NCI-H748 (cell line): ENCODE measurements around the gene TDRD10.
A peak's percentile ranks its signal among the peaks of the same experiment; 100 is the strongest.

Experiments
- DNase-seq: peaks from one replicate; lab custom pipeline; 2025; ENCODE audit not compliant: unreplicated experiment; lab: John Stamatoyannopoulos, UW

TDRD10 gene

GRCh38 chr1:154502066-154502743 is at the start of gene TDRD10, which contains the start of gene SHE:
Gene TDRD10, plus strand, starts transcription at chr1:154502219. Its CDS starts 4,685 bp downstream, at chr1:154506904.
Gene SHE, minus strand, starts transcription at chr1:154502412. Its CDS starts 386 bp downstream, at chr1:154502026.
- DNase-seq = peak; percentile 51

- DNase-seq = no peak
Measured at GRCh38 chr1:154453161-154453560, 48.9 kb upstream of the TDRD10 start.

- DNase-seq = no peak
Measured at GRCh38 chr1:154453574-154454352, 48.3 kb upstream of the TDRD10 start.

GRCh38 chr1:154454386-154455120 is 47.5 kb upstream of the TDRD10 start:
- no peak for DNase-seq

GRCh38 chr1:154456631-154457030 is 45.4 kb upstream of the TDRD10 start:
- DNase-seq = no peak

GRCh38 chr1:154459080-154459479 is 42.9 kb upstream of the TDRD10 start:
- no peak for DNase-seq

GRCh38 chr1:154460695-154461260 is 41.2 kb upstream of the TDRD10 start:
- DNase-seq = no peak

GRCh38 chr1:154463512-154463990 is 38.5 kb upstream of the TDRD10 start:
- no peak for DNase-seq

- DNase-seq = no peak
Measured at GRCh38 chr1:154465621-154466195, 36.3 kb upstream of the TDRD10 start.

- DNase-seq = no peak
Measured at GRCh38 chr1:154466206-154466605, 35.8 kb upstream of the TDRD10 start.

GRCh38 chr1:154466921-154467417 is 35.0 kb upstream of the TDRD10 start:
- no peak for DNase-seq

- no peak for DNase-seq
Measured at GRCh38 chr1:154467434-154468102, 34.5 kb upstream of the TDRD10 start.

GRCh38 chr1:154468535-154469250 is 33.3 kb upstream of the TDRD10 start:
- DNase-seq = no peak

GRCh38 chr1:154469844-154470560 is 32.0 kb upstream of the TDRD10 start:
- peak; percentile 21 for DNase-seq

- DNase-seq = no peak
Measured at GRCh38 chr1:154471304-154471703, 30.7 kb upstream of the TDRD10 start.

GRCh38 chr1:154474802-154475201 is 27.2 kb upstream of the TDRD10 start:
- DNase-seq = no peak

GRCh38 chr1:154476791-154477190 is 25.2 kb upstream of the TDRD10 start:
- no peak for DNase-seq

- DNase-seq = no peak
Measured at GRCh38 chr1:154478013-154478412, 24.0 kb upstream of the TDRD10 start.

- DNase-seq = no peak
Measured at GRCh38 chr1:154478639-154479038, 23.4 kb upstream of the TDRD10 start.
